ENCODE measurements around the gene CELSR3. TPM values are rescaled to one million over a fixed set of nuclear protein-coding genes. Genes with fewer than 3 reads are reported as not detected.

CELSR3 gene
- total RNA-seq, 2 experiments from 2014 or later: 7.2 to 8.0 TPM

- Mint-ChIP-seq H3K27me3 (no peaks in the 10 kb centered on the region), H3K9me3 (no peaks in the 10 kb centered on the region), H3K4me3 (no peak overlapping the region), H3K36me3 (ENCODE audit: low read depth) (peaks cover 52% of the 10 kb centered on the region), H3K27ac (no peak overlapping the region), H3K4me1 (peaks cover 3% of the 10 kb centered on the region)
- ChIA-PET POLR2A (no interaction called here), CTCF (interaction anchor here (0.5 to 2.1 kb wide), 2 partner anchors 8 to 753 kb away, joined by 4 to 10 read pairs; partner anchors contain the start of gene NCKIPSD)
- no peak for DNase-seq
These were observed 32.1 kb upstream of the CELSR3 start for GRCh38 chr3:48694610-48695392.

- CTCF ChIA-PET: no interaction called here
- POLR2A ChIA-PET: no interaction called here
These were observed 31.1 kb upstream of the CELSR3 start for GRCh38 chr3:48693826-48694225.

GRCh38 chr3:48692551-48692950 is 29.9 kb upstream of the CELSR3 start:
- H3K36me3 Mint-ChIP-seq (ENCODE audit: low read depth): peaks cover 60% of the 10 kb centered on the region
- ChIA-PET CTCF (no interaction called here), POLR2A (interaction anchor here (0.9 kb wide), 1 partner anchor 20 kb away, joined by 3 read pairs; no protein-coding TSS in a partner anchor)
- H3K27me3 Mint-ChIP-seq: no peaks in the 10 kb centered on the region
- no peak overlapping the region for H3K4me3 Mint-ChIP-seq
- no peak for DNase-seq
- H3K4me1 Mint-ChIP-seq: peaks cover 3% of the 10 kb centered on the region
- no peak overlapping the region for H3K27ac Mint-ChIP-seq
- H3K9me3 Mint-ChIP-seq: no peaks in the 10 kb centered on the region

More at GRCh38 chr3:48693826-48694225, 31.1 kb upstream of the CELSR3 start:
- Mint-ChIP-seq H3K36me3 (ENCODE audit: low read depth) (peaks cover 51% of the 10 kb centered on the region), H3K27ac (no peak overlapping the region), H3K27me3 (no peaks in the 10 kb centered on the region), H3K9me3 (no peaks in the 10 kb centered on the region), H3K4me3 (no peak overlapping the region), H3K4me1 (peaks cover 3% of the 10 kb centered on the region)
- no peak for DNase-seq

GRCh38 chr3:48690846-48691458 is 28.3 kb upstream of the CELSR3 start:
- ChIA-PET POLR2A (interaction anchor here (1.1 kb wide), 1 partner anchor 26 kb away, joined by 3 read pairs; the partner anchor contains the start of gene IP6K2), CTCF (interaction anchor here (0.8 to 1.7 kb wide), 2 partner anchors 49 to 134 kb away, joined by 3 to 4 read pairs; no protein-coding TSS in a partner anchor)
- no peaks in the 10 kb centered on the region for H3K27me3 Mint-ChIP-seq
- no peak overlapping the region for H3K27ac Mint-ChIP-seq
- peaks cover 7% of the 10 kb centered on the region for H3K4me1 Mint-ChIP-seq
- no peaks in the 10 kb centered on the region for H3K9me3 Mint-ChIP-seq
- H3K36me3 Mint-ChIP-seq (ENCODE audit: low read depth): peaks cover 57% of the 10 kb centered on the region
- DNase-seq: no peak
- H3K4me3 Mint-ChIP-seq: no peak overlapping the region

GRCh38 chr3:48689384-48689783 is 26.7 kb upstream of the CELSR3 start:
- Mint-ChIP-seq H3K4me1 (peaks cover 16% of the 10 kb centered on the region), H3K27ac (no peak overlapping the region), H3K9me3 (no peaks in the 10 kb centered on the region), H3K4me3 (no peak overlapping the region), H3K36me3 (ENCODE audit: low read depth) (peaks cover 53% of the 10 kb centered on the region), H3K27me3 (no peaks in the 10 kb centered on the region)
- ChIA-PET POLR2A (no interaction called here), CTCF (no interaction called here)
- no peak for DNase-seq

GRCh38 chr3:48688737-48689075 is 26.0 kb upstream of the CELSR3 start:
- POLR2A ChIA-PET: interaction anchor here (1.2 kb wide), 1 partner anchor 230 kb away, joined by 4 read pairs; the partner anchor contains the start of gene ARIH2
- Mint-ChIP-seq H3K36me3 (ENCODE audit: low read depth) (peaks cover 50% of the 10 kb centered on the region), H3K27me3 (no peaks in the 10 kb centered on the region), H3K4me1 (peaks cover 22% of the 10 kb centered on the region), H3K27ac (no peak overlapping the region), H3K4me3 (no peak overlapping the region), H3K9me3 (no peaks in the 10 kb centered on the region)
- CTCF ChIA-PET: no interaction called here
- DNase-seq: no peak

- peaks cover 45% of the 10 kb centered on the region for H3K36me3 Mint-ChIP-seq (ENCODE audit: low read depth)
- ChIA-PET POLR2A (interaction anchor here (1.1 to 1.2 kb wide), 2 partner anchors 9 to 230 kb away, joined by 3 to 4 read pairs; partner anchors contain the start of gene ARIH2), CTCF (interaction anchor here (0.8 kb wide), 1 partner anchor 288 kb away, joined by 5 read pairs; no protein-coding TSS in a partner anchor)
- H3K27me3 Mint-ChIP-seq: no peaks in the 10 kb centered on the region
- peaks cover 27% of the 10 kb centered on the region for H3K4me1 Mint-ChIP-seq
- no peak overlapping the region for H3K27ac Mint-ChIP-seq
- H3K9me3 Mint-ChIP-seq: no peaks in the 10 kb centered on the region
- DNase-seq: no peak
- no peak overlapping the region for H3K4me3 Mint-ChIP-seq
These were observed 25.5 kb upstream of the CELSR3 start for GRCh38 chr3:48688032-48688736.

GRCh38 chr3:48687220-48687678 is 24.6 kb upstream of the CELSR3 start:
- Mint-ChIP-seq H3K27ac (no peak overlapping the region), H3K4me1 (peaks cover 27% of the 10 kb centered on the region), H3K36me3 (ENCODE audit: low read depth) (peaks cover 43% of the 10 kb centered on the region), H3K9me3 (no peaks in the 10 kb centered on the region), H3K4me3 (no peak overlapping the region), H3K27me3 (no peaks in the 10 kb centered on the region)
- no peak for DNase-seq
- ChIA-PET CTCF (interaction anchor here (0.8 to 2.0 kb wide), 4 partner anchors 9 to 287 kb away, joined by 3 to 10 read pairs (median 7); no protein-coding TSS in a partner anchor), POLR2A (interaction anchor here (1.1 kb wide), 1 partner anchor 10 kb away, joined by 3 read pairs; no protein-coding TSS in a partner anchor)

GRCh38 chr3:48686538-48687219 is 24.0 kb upstream of the CELSR3 start:
- no peak for DNase-seq
- Mint-ChIP-seq H3K4me3 (peak overlapping the region; percentile 90), H3K36me3 (ENCODE audit: low read depth) (peaks cover 46% of the 10 kb centered on the region), H3K27me3 (no peaks in the 10 kb centered on the region), H3K27ac (peak overlapping the region; percentile 73), H3K9me3 (no peaks in the 10 kb centered on the region), H3K4me1 (peaks cover 27% of the 10 kb centered on the region)
- ChIA-PET CTCF (interaction anchor here (0.9 to 2.0 kb wide), 17 partner anchors 9 to 446 kb away, joined by 3 to 13 read pairs (median 4); partner anchors contain the start of genes CELSR3, IP6K2, SLC25A20 and SLC26A6), POLR2A (interaction anchor here (1.4 kb wide), 1 partner anchor 29 kb away, joined by 6 read pairs; no protein-coding TSS in a partner anchor)

- H3K27me3 Mint-ChIP-seq: no peaks in the 10 kb centered on the region
- peaks cover 48% of the 10 kb centered on the region for H3K36me3 Mint-ChIP-seq (ENCODE audit: low read depth)
- H3K9me3 Mint-ChIP-seq: no peaks in the 10 kb centered on the region
- H3K4me3 Mint-ChIP-seq: peak within 1 kb of the TSS; percentile 90
- ChIA-PET POLR2A (interaction anchor here (1.4 kb wide), 1 partner anchor 30 kb away, joined by 6 read pairs; no protein-coding TSS in a partner anchor), CTCF (interaction anchor here (0.5 to 2.0 kb wide), 21 partner anchors 10 to 917 kb away, joined by 3 to 13 read pairs (median 4); partner anchors contain the start of genes CELSR3, IP6K2, SLC25A20 and SLC26A6)
- peak; percentile 91 for DNase-seq
- peak within 1 kb of the TSS; percentile 80 for H3K27ac Mint-ChIP-seq
- peaks cover 31% of the 10 kb centered on the region for H3K4me1 Mint-ChIP-seq
These were observed 23.2 kb upstream of the CELSR3 start, which contains the start of gene NCKIPSD for GRCh38 chr3:48685603-48686511. Gene NCKIPSD, minus strand, starts transcription at chr3:48685915. Its CDS starts 108 bp downstream, at chr3:48685807.

GRCh38 chr3:48685293-48685602 is 22.6 kb upstream of the CELSR3 start:
- peak overlapping the region; percentile 90 for H3K4me3 Mint-ChIP-seq
- POLR2A ChIA-PET: interaction anchor here (0.7 to 1.5 kb wide), 5 partner anchors 9 to 162 kb away, joined by 3 to 6 read pairs (median 4); partner anchors contain the start of genes CELSR3 and PRKAR2A
- H3K4me1 Mint-ChIP-seq: peaks cover 37% of the 10 kb centered on the region
- no peaks in the 10 kb centered on the region for H3K9me3 Mint-ChIP-seq
- peak overlapping the region; percentile 52 for H3K27ac Mint-ChIP-seq
- H3K36me3 Mint-ChIP-seq (ENCODE audit: low read depth): peaks cover 52% of the 10 kb centered on the region
- DNase-seq: no peak
- CTCF ChIA-PET: interaction anchor here (0.8 to 2.0 kb wide), 18 partner anchors 16 to 409 kb away, joined by 3 to 13 read pairs (median 3); partner anchors contain the start of genes CELSR3, IP6K2, PRKAR2A and SLC25A20
- H3K27me3 Mint-ChIP-seq: no peaks in the 10 kb centered on the region
